ENCODE results near the gene CIZ1. TPM values are rescaled to one million over a fixed set of nuclear protein-coding genes. Genes with fewer than 3 reads are reported as not detected.

The CIZ1 gene
- total and polyA plus RNA-seq, 9 of the 15 experiments (the other 6 are each of a cell fraction or from before 2014, with no cell fraction given) = 6.6 to 329 (median 87.8) TPM

GRCh38 chr9:128203024-128203706 is 11.8 kb upstream of the CIZ1 start, which contains the start of gene DNM1 (continued):
- TF ChIP-seq USF2 (CRISPR knock-in tag; IDR thresholded peaks at IDR 0.05) (no peak), HES1 (IDR thresholded peaks at IDR 0.05; ENCODE audit: low read depth) (no peak), TCF3 (CRISPR knock-in tag; IDR thresholded peaks at IDR 0.05) (no peak), HBP1 (CRISPR knock-in tag; IDR thresholded peaks at IDR 0.05) (no peak), PML (IDR thresholded peaks at IDR 0.05; ENCODE audit: low read length) (no peak; the same call in 1 of the 2 replicates), ZNF165 (CRISPR knock-in tag; IDR thresholded peaks at IDR 0.05; ENCODE audit: borderline replicate concordance) (no peak), NCOA1 (IDR thresholded peaks at IDR 0.05; ENCODE audit: low read depth) (no peak), MAZ (CRISPR knock-in tag; conservative IDR thresholded peaks at IDR 0.05 in 1 of 2, IDR thresholded peaks at IDR 0.05 in 1 of 2) (peak; percentile 100), STAG1 (CRISPR knock-in tag; IDR thresholded peaks at IDR 0.05; ENCODE audit: borderline replicate concordance) (no peak), ZNF583 (CRISPR knock-in tag; IDR thresholded peaks at IDR 0.05) (peak; percentile 89), TRIM25 (IDR thresholded peaks at IDR 0.05; ENCODE audit: borderline replicate concordance) (no peak), FOXK1 (CRISPR knock-in tag; IDR thresholded peaks at IDR 0.05; ENCODE audit: borderline replicate concordance) (no peak), MTA3 (IDR thresholded peaks at IDR 0.05; ENCODE audit: borderline replicate concordance) (peak; percentile 88), ZBTB8A (IDR thresholded peaks at IDR 0.05; ENCODE audit: partially characterized antibody) (no peak), STAT6 (CRISPR knock-in tag; IDR thresholded peaks at IDR 0.05) (no peak), FUS (optimal IDR thresholded peaks at IDR 0.05; ENCODE audit: low read depth, low read length) (no peak), MCM3 (IDR thresholded peaks at IDR 0.05) (no peak), BHLHE40 (IDR thresholded peaks at IDR 0.05; ENCODE audit: low read length) (peak; percentile 63), ZNF431 (CRISPR knock-in tag; IDR thresholded peaks at IDR 0.05) (no peak)

Measured in K562 (cell line).